ENCODE results near the gene CPLANE2. TPM values are rescaled to one million over a fixed set of nuclear protein-coding genes. Genes with fewer than 3 reads are reported as not detected.

Gene CPLANE2
- total RNA-seq, 1 donor from 2014 or later, result 8.6 TPM

DNA sequence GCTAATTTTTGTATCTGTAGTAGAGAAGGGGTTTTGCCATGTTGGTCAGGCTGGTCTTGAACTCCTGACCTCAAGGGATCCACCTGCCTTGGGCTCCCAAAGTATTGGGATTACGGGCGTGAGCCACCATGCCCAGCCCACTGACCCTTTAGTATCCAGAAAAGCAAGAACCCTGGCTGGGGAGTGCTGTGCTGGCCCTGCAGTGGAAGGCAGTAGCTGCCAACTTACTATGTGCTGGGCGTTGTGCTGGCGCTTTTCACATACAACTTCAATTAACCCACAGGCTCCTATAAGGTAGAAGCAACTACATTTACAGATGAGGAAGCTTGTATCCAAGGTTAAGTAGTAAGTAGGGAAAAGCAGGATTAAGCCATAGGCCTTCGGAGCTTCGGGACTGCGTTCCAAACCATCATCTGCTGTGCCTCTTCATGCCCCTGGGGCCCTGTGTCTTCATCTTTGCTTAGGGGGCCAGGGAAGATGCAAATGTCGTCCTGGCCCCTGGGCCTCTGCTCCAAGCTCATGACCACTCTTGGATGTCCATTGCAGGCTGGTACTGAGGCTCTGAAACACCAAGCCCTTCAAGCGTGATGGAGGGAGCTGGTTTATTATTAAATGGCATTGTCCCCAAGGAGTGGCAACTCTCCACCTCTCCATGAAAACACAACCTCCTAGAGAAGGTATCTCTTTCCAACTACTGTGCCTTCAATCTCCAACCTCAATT lies 8.7 kb upstream of the CPLANE2 start:
- peaks cover 10% of the 10 kb centered on the region for H3K36me3 Mint-ChIP-seq (ENCODE audit: low read depth, unreplicated experiment)
- DNase-seq (ENCODE audit: low read depth), result no peak
- Histone ChIP-seq H4K20me1 (ENCODE audit: insufficient read depth, low read length) (peaks cover 19% of the 10 kb centered on the region), H3K9me3 (ENCODE audit: insufficient read depth, low read depth, low read length) (no peaks in the 10 kb centered on the region), H3K27me3 (ENCODE audit: insufficient read depth, low read length) (no peaks in the 10 kb centered on the region), H3K4me2 (ENCODE audit: low read length) (no peak overlapping the region), H3K79me2 (ENCODE audit: insufficient read depth, low read length) (no peaks in the 10 kb centered on the region), H3K4me1 (ENCODE audit: insufficient read depth, low read length) (peaks cover 20% of the 10 kb centered on the region), H3K9ac (ENCODE audit: low read length) (no peak overlapping the region), H2AFZ (ENCODE audit: low read depth, low read length) (no peak overlapping the region), H3K4me3 (ENCODE audit: insufficient read depth, low read depth, low read length) (no peak overlapping the region), H3K36me3 (ENCODE audit: insufficient read depth, low read length) (peaks cover 9% of the 10 kb centered on the region), H3K27ac (ENCODE audit: low read depth, low read length) (no peak overlapping the region)
- peaks cover 21% of the 10 kb centered on the region for H3K4me1 Mint-ChIP-seq (ENCODE audit: low read depth, unreplicated experiment)
- no peaks in the 10 kb centered on the region for H3K9me3 Mint-ChIP-seq (ENCODE audit: unreplicated experiment)
- H3K27ac Mint-ChIP-seq (ENCODE audit: unreplicated experiment), result no peak overlapping the region
- no peak for FAIRE-seq
- TF ChIP-seq, protein P1, sequence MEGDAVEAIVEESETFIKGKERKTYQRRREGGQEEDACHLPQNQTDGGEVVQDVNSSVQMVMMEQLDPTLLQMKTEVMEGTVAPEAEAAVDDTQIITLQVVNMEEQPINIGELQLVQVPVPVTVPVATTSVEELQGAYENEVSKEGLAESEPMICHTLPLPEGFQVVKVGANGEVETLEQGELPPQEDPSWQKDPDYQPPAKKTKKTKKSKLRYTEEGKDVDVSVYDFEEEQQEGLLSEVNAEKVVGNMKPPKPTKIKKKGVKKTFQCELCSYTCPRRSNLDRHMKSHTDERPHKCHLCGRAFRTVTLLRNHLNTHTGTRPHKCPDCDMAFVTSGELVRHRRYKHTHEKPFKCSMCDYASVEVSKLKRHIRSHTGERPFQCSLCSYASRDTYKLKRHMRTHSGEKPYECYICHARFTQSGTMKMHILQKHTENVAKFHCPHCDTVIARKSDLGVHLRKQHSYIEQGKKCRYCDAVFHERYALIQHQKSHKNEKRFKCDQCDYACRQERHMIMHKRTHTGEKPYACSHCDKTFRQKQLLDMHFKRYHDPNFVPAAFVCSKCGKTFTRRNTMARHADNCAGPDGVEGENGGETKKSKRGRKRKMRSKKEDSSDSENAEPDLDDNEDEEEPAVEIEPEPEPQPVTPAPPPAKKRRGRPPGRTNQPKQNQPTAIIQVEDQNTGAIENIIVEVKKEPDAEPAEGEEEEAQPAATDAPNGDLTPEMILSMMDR (IDR thresholded peaks at IDR 0.05; ENCODE audit: insufficient read depth, low read depth, low read length), result no peak
- TF ChIP-seq EZH2 (IDR thresholded peaks at IDR 0.05; ENCODE audit: insufficient read depth, low read length), result no peak
- H3K4me3 Mint-ChIP-seq (ENCODE audit: unreplicated experiment), result no peak overlapping the region
- H3K27me3 Mint-ChIP-seq (ENCODE audit: low read depth, unreplicated experiment), result no peaks in the 10 kb centered on the region

GRCh38 chr1:16244650-16245285 lies 7.8 kb upstream of the CPLANE2 start:
- DNase-seq (ENCODE audit: low read depth), result no peak
- Histone ChIP-seq H3K9me3 (ENCODE audit: insufficient read depth, low read depth, low read length) (no peaks in the 10 kb centered on the region), H3K36me3 (ENCODE audit: insufficient read depth, low read length) (peaks cover 6% of the 10 kb centered on the region), H2AFZ (ENCODE audit: low read depth, low read length) (no peak overlapping the region), H3K79me2 (ENCODE audit: insufficient read depth, low read length) (no peaks in the 10 kb centered on the region), H3K4me1 (ENCODE audit: insufficient read depth, low read length) (peaks cover 19% of the 10 kb centered on the region), H3K9ac (ENCODE audit: low read length) (no peak overlapping the region), H4K20me1 (ENCODE audit: insufficient read depth, low read length) (peaks cover 16% of the 10 kb centered on the region), H3K4me2 (ENCODE audit: low read length) (no peak overlapping the region), H3K27ac (ENCODE audit: low read depth, low read length) (no peak overlapping the region), H3K4me3 (ENCODE audit: insufficient read depth, low read depth, low read length) (no peak overlapping the region), H3K27me3 (ENCODE audit: insufficient read depth, low read length) (no peaks in the 10 kb centered on the region)
- Mint-ChIP-seq H3K9me3 (ENCODE audit: unreplicated experiment) (no peaks in the 10 kb centered on the region), H3K27ac (ENCODE audit: unreplicated experiment) (no peak overlapping the region), H3K4me1 (ENCODE audit: low read depth, unreplicated experiment) (peaks cover 14% of the 10 kb centered on the region), H3K36me3 (ENCODE audit: low read depth, unreplicated experiment) (peaks cover 6% of the 10 kb centered on the region), H3K27me3 (ENCODE audit: low read depth, unreplicated experiment) (no peaks in the 10 kb centered on the region), H3K4me3 (ENCODE audit: unreplicated experiment) (no peak overlapping the region)
- TF ChIP-seq, protein P1 (IDR thresholded peaks at IDR 0.05; ENCODE audit: insufficient read depth, low read depth, low read length), result no peak
- no peak for TF ChIP-seq EZH2 (IDR thresholded peaks at IDR 0.05; ENCODE audit: insufficient read depth, low read length)
- FAIRE-seq, result no peak
